ENCODE data around the gene ATG7.

The ATG7 gene

GRCh38 chr3:11297126-11297525 lies 24.9 kb downstream of the ATG7 start:
- H3K36me3 ChIP-seq (replicated peaks), result peaks cover 17% of the 10 kb centered on the region
- TF ChIP-seq CTCF (IDR thresholded peaks at IDR 0.05; ENCODE audit: low read depth, low read length, missing control alignments), result no peak
- DNase-seq, result no peak
- H3K27me3 ChIP-seq (replicated peaks), result no peaks in the 10 kb centered on the region
- in situ Hi-C loops (cut with HindIII; ENCODE audit: low pct_ligation_motif_present, low sequenced_read_pairs), result no loop called here
- H3K27ac ChIP-seq, result no peak overlapping the region
- H3K4me3 ChIP-seq (ENCODE audit: low read depth, low read length), result no peak overlapping the region

- Histone ChIP-seq H3K36me3 (replicated peaks) (peaks cover 27% of the 10 kb centered on the region), H3K27ac (peak overlapping the region; percentile 60), H3K4me3 (ENCODE audit: low read depth, low read length) (no peak overlapping the region), H3K27me3 (replicated peaks) (no peaks in the 10 kb centered on the region)
- no peak for TF ChIP-seq CTCF (IDR thresholded peaks at IDR 0.05; ENCODE audit: low read depth, low read length, missing control alignments)
- peak; percentile 61 for DNase-seq
- in situ Hi-C loops (cut with HindIII; ENCODE audit: low pct_ligation_motif_present, low sequenced_read_pairs), result no loop called here
Measured at GRCh38 chr3:11300970-11301369, 28.8 kb downstream of the ATG7 start.

- TF ChIP-seq CTCF (IDR thresholded peaks at IDR 0.05; ENCODE audit: low read depth, low read length, missing control alignments), result no peak
Measured at GRCh38 chr3:11302444-11302843, 30.2 kb downstream of the ATG7 start.

GRCh38 chr3:11304175-11304574 lies 32.0 kb downstream of the ATG7 start:
- H3K36me3 ChIP-seq (replicated peaks), result peaks cover 49% of the 10 kb centered on the region
- no peak for DNase-seq
- in situ Hi-C loops (cut with HindIII; ENCODE audit: low pct_ligation_motif_present, low sequenced_read_pairs), result no loop called here

More at GRCh38 chr3:11302444-11302843, 30.2 kb downstream of the ATG7 start:
- DNase-seq, result no peak
- in situ Hi-C loops (cut with HindIII; ENCODE audit: low pct_ligation_motif_present, low sequenced_read_pairs), result no loop called here
- H3K36me3 ChIP-seq (replicated peaks), result peaks cover 36% of the 10 kb centered on the region
- H3K27me3 ChIP-seq (replicated peaks), result no peaks in the 10 kb centered on the region
- H3K27ac ChIP-seq, result no peak overlapping the region
- no peak overlapping the region for H3K4me3 ChIP-seq (ENCODE audit: low read depth, low read length)

GRCh38 chr3:11305509-11305908 lies 33.3 kb downstream of the ATG7 start:
- H3K27ac ChIP-seq, result peak overlapping the region; percentile 0
- H3K27me3 ChIP-seq (replicated peaks), result no peaks in the 10 kb centered on the region
- peaks cover 45% of the 10 kb centered on the region for H3K36me3 ChIP-seq (replicated peaks)
- H3K4me3 ChIP-seq (ENCODE audit: low read depth, low read length), result no peak overlapping the region
- DNase-seq, result no peak
- TF ChIP-seq CTCF (IDR thresholded peaks at IDR 0.05; ENCODE audit: low read depth, low read length, missing control alignments), result no peak
- in situ Hi-C loops (cut with HindIII; ENCODE audit: low pct_ligation_motif_present, low sequenced_read_pairs), result no loop called here

More at GRCh38 chr3:11304175-11304574, 32.0 kb downstream of the ATG7 start:
- no peak overlapping the region for H3K27ac ChIP-seq
- H3K4me3 ChIP-seq (ENCODE audit: low read depth, low read length), result no peak overlapping the region
- no peak for TF ChIP-seq CTCF (IDR thresholded peaks at IDR 0.05; ENCODE audit: low read depth, low read length, missing control alignments)
- H3K27me3 ChIP-seq (replicated peaks), result no peaks in the 10 kb centered on the region
